Measurements from ENCODE around the gene RAB28.
A peak's percentile ranks its signal among the peaks of the same experiment; 100 is the strongest.

RAB28 gene

GRCh38 chr4:13344216-13344615 is 139.9 kb downstream of the RAB28 start:
- in situ Hi-C loops (cut with HindIII; ENCODE audit: low pct_unique_long_range_greater_than_20kb, low sequenced_read_pairs), result no loop called here
- TF ChIP-seq JUND (IDR thresholded peaks at IDR 0.05; ENCODE audit: low read depth), result no peak
- peak in 1 of 2 experiments; percentile 2 for DNase-seq (ENCODE audit: low read depth in 1 of 2, low spot score in 1 of 2)

GRCh38 chr4:13340672-13341071 is 143.5 kb downstream of the RAB28 start:
- TF ChIP-seq JUND (IDR thresholded peaks at IDR 0.05; ENCODE audit: low read depth), result no peak
- no peak for DNase-seq (ENCODE audit: low read depth in 1 of 2, low spot score in 1 of 2)
- in situ Hi-C loops (cut with HindIII; ENCODE audit: low pct_unique_long_range_greater_than_20kb, low sequenced_read_pairs), result no loop called here

DNA sequence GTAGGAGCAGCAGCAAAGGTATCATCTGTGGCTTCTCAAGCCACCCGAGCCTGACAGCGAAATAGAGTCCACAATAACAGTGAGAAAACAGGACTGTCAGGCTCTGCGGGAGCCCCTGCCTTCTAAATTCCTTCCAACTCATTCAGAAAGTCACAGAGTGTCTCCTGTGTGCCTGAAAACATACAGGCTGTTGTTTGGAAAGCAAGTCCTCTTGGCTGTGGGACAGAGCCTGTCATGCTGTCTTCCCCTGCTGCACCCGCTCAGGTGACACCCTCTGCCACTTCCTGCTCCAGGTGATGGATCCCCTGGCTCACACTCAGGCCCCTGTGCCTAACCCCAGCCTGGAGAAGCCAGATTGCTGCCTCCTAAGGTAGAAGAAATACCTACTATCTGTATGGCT is 152.3 kb downstream of the RAB28 start:
- in situ Hi-C loops (cut with HindIII; ENCODE audit: low pct_unique_long_range_greater_than_20kb, low sequenced_read_pairs), result no loop called here
- DNase-seq (ENCODE audit: low read depth in 1 of 2, low spot score in 1 of 2), result peak in 1 of 2 experiments; percentile 2
- no peak for TF ChIP-seq JUND (IDR thresholded peaks at IDR 0.05; ENCODE audit: low read depth)

- no peak for TF ChIP-seq JUND (IDR thresholded peaks at IDR 0.05; ENCODE audit: low read depth)
- in situ Hi-C loops (cut with HindIII; ENCODE audit: low pct_unique_long_range_greater_than_20kb, low sequenced_read_pairs), result no loop called here
- DNase-seq (ENCODE audit: low read depth in 1 of 2, low spot score in 1 of 2), result no peak
Observed at GRCh38 chr4:13329963-13330362, 154.2 kb downstream of the RAB28 start.

DNA sequence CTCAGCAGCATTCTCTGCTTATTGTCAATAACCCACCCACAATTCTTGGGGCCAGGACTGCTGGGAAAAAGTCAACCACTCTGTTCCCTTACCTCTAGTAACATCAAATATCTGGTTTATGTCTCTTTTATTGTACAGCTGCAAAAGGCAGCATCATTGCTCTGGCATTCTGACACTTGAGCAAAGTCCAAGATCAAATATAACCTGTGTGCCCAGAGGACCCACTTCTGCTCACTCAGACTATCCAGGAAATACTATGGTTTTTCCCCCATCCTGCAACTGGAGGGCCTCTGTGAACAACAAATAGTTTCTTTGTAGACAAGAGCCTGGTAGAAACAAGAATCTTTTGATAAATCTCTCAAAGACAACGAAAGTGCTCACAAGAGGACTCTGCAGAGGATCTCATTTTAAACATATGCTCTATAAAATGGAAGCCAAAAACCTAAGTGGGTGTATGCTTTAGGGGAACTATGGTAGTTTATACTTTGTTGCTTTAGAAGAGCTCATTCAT is 154.7 kb downstream of the RAB28 start:
- no peak for TF ChIP-seq JUND (IDR thresholded peaks at IDR 0.05; ENCODE audit: low read depth)
- in situ Hi-C loops (cut with HindIII; ENCODE audit: low pct_unique_long_range_greater_than_20kb, low sequenced_read_pairs), result no loop called here
- no peak for DNase-seq (ENCODE audit: low read depth in 1 of 2, low spot score in 1 of 2)

DNA sequence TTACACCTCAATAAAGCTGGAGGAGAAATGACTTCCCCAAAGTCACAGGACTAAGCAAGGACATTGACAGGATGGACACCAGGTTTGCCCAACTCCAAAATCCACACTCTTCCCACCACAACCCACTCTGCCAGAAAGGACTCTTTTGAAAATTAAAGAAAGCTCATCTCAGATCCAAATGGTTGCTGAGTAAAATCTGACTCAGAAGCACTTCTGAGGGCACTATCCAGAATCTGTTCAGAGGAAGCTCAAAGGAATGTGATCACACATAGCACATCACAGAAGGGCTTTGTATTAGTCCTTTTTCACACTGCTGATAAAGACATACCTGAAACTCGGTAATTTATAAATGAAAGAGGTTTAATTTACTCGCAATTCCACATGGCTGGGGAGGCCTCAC is 155.5 kb downstream of the RAB28 start:
- no peak for TF ChIP-seq JUND (IDR thresholded peaks at IDR 0.05; ENCODE audit: low read depth)
- DNase-seq (ENCODE audit: low read depth in 1 of 2, low spot score in 1 of 2), result no peak

DNA sequence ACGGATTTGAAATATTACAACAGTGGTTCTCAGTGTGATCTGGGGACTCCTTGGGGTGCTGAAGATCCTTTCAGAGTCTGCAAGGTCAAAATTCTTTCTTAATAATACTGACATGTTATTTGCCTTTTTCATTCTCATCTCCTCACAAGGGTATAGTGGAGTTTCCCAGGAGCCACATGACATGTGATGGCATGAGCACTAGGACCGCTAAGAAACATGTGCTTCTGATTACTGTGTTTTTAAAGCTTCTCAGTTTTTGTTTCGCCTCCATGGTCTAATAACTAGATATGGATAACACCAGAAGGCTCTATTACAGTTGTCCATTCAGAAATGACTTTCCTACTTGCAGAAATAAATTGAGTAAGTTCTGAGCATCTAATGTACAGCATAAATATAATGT is 156.1 kb downstream of the RAB28 start:
- in situ Hi-C loops (cut with HindIII; ENCODE audit: low pct_unique_long_range_greater_than_20kb, low sequenced_read_pairs), result no loop called here
- no peak for TF ChIP-seq JUND (IDR thresholded peaks at IDR 0.05; ENCODE audit: low read depth)
- DNase-seq (ENCODE audit: low read depth in 1 of 2, low spot score in 1 of 2), result no peak

More for the DNA sequence above, 155.5 kb downstream of the RAB28 start:
- in situ Hi-C loops (cut with HindIII; ENCODE audit: low pct_unique_long_range_greater_than_20kb, low sequenced_read_pairs), result no loop called here

DNA sequence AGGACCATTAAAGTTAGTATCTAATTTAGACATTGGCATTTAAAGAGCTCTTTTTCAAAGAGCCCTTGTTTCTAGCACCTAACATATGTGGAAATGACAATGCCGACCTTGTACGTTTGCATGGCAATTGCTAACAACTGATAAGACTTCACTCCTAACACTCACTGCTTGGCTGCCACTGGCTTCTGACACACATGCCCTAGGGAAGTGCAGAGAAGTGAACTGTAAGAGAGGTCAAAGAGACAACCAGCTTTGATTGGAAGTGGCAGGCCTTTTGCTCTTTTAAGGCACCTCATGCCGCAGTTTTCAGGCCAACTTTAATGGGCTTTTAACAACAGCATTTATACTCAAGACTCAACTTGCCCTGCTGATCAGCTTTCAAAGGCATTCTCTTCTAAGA is 158.4 kb downstream of the RAB28 start:
- no peak for TF ChIP-seq JUND (IDR thresholded peaks at IDR 0.05; ENCODE audit: low read depth)
- in situ Hi-C loops (cut with HindIII; ENCODE audit: low pct_unique_long_range_greater_than_20kb, low sequenced_read_pairs), result no loop called here
- no peak for DNase-seq (ENCODE audit: low read depth in 1 of 2, low spot score in 1 of 2)

GRCh38 chr4:13323921-13324320 is 160.2 kb downstream of the RAB28 start:
- DNase-seq (ENCODE audit: low read depth in 1 of 2, low spot score in 1 of 2), result no peak
- in situ Hi-C loops (cut with HindIII; ENCODE audit: low pct_unique_long_range_greater_than_20kb, low sequenced_read_pairs), result no loop called here
- no peak for TF ChIP-seq JUND (IDR thresholded peaks at IDR 0.05; ENCODE audit: low read depth)

DNA sequence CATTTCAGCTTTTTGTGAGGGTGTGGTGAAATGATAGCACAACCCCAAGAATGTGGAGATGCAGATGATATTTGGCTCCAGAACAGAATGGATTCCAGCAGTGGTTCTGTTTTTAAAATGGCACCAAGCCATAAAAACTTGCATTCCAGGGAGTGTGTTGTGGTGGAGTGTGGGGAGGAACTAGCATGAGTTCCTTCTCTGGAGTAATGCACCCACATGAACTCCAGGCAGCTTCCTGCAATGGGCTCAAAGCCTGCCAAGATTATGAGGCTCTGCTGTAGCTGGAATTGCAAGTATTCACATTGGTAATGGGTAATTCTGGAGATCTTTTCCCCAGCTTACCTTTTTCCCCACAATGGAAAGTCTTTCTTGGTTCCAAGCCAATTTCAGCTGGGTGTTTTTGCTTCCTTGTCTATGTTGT is 161.4 kb downstream of the RAB28 start:
- TF ChIP-seq JUND (IDR thresholded peaks at IDR 0.05; ENCODE audit: low read depth), result no peak
- in situ Hi-C loops (cut with HindIII; ENCODE audit: low pct_unique_long_range_greater_than_20kb, low sequenced_read_pairs), result no loop called here
- DNase-seq (ENCODE audit: low read depth in 1 of 2, low spot score in 1 of 2), result no peak

All from T47D (cell line).